Activated naive CD4-positive, alpha-beta T cell treated with anti-CD3 and anti-CD28 coated beads, Interleukin-2, amount 10 ng/mL, durations not matched to agents 7 days and 5 days (primary cell): ENCODE data around the gene LRRC36.

ENCODE experiments used
- CTCF ChIA-PET: fragments of 350-600 bp; sonication (Branson Sonifier 250); formaldehyde crosslinking; loops from one replicate; lab custom pipeline; 2021; ENCODE audit warnings: antibody characterized with exemption; lab: Charles Lee
- DNase-seq: peaks from one replicate; pipeline ENCODE4 v3.0.0-alpha.2; 2020
- H3K27ac Mint-ChIP-seq: one replicate; pipeline ENCODE4 v1.8.0; 2021; ENCODE audit warnings: mild to moderate bottlenecking, moderate library complexity, mixed read lengths
- H3K27me3 Mint-ChIP-seq: one replicate; pipeline ENCODE4 v1.8.0; 2021; ENCODE audit warnings: mild to moderate bottlenecking, mixed read lengths
- H3K36me3 Mint-ChIP-seq: one replicate; pipeline ENCODE4 v1.8.0; 2021; ENCODE audit warnings: mixed read lengths
- H3K4me1 Mint-ChIP-seq: one replicate; pipeline ENCODE4 v1.8.0; 2021; ENCODE audit warnings: mixed read lengths
- H3K4me3 Mint-ChIP-seq: one replicate; pipeline ENCODE4 v1.8.0; 2021; ENCODE audit warnings: mild to moderate bottlenecking, moderate library complexity, mixed read lengths
- H3K9me3 Mint-ChIP-seq: one replicate; pipeline ENCODE4 v1.8.0; 2021; ENCODE audit warnings: mixed read lengths

LRRC36 gene

GRCh38 chr16:67383284-67383683 is 56.7 kb downstream of the LRRC36 start:
- Mint-ChIP-seq H3K4me1 (no peaks in the 10 kb centered on the region), H3K9me3 (no peaks in the 10 kb centered on the region), H3K36me3 (no peaks in the 10 kb centered on the region), H3K4me3 (no peak overlapping the region), H3K27ac (no peak overlapping the region), H3K27me3 (peaks cover 49% of the 10 kb centered on the region)
- CTCF ChIA-PET = no interaction called here
- no peak for DNase-seq

- Mint-ChIP-seq H3K9me3 (no peaks in the 10 kb centered on the region), H3K4me3 (no peak overlapping the region), H3K27ac (no peak overlapping the region), H3K27me3 (peaks cover 66% of the 10 kb centered on the region), H3K36me3 (no peaks in the 10 kb centered on the region), H3K4me1 (no peaks in the 10 kb centered on the region)
- CTCF ChIA-PET = interaction anchor here (0.6 to 1.7 kb wide), 2 partner anchors 8 to 15 kb away, joined by 3 to 6 read pairs; partner anchors contain the start of gene TPPP3
- no peak for DNase-seq
Measured at GRCh38 chr16:67384778-67385510, 58.3 kb downstream of the LRRC36 start.

GRCh38 chr16:67386861-67387455 is 60.3 kb downstream of the LRRC36 start:
- H3K27me3 Mint-ChIP-seq = peaks cover 81% of the 10 kb centered on the region
- CTCF ChIA-PET = interaction anchor here (1.0 to 4.2 kb wide), 2 partner anchors 12 to 187 kb away, joined by 3 to 18 read pairs; no protein-coding TSS in a partner anchor
- H3K9me3 Mint-ChIP-seq = no peaks in the 10 kb centered on the region
- H3K36me3 Mint-ChIP-seq = no peaks in the 10 kb centered on the region
- no peak overlapping the region for H3K4me3 Mint-ChIP-seq
- no peak overlapping the region for H3K27ac Mint-ChIP-seq
- no peak for DNase-seq
- H3K4me1 Mint-ChIP-seq = no peaks in the 10 kb centered on the region

DNA sequence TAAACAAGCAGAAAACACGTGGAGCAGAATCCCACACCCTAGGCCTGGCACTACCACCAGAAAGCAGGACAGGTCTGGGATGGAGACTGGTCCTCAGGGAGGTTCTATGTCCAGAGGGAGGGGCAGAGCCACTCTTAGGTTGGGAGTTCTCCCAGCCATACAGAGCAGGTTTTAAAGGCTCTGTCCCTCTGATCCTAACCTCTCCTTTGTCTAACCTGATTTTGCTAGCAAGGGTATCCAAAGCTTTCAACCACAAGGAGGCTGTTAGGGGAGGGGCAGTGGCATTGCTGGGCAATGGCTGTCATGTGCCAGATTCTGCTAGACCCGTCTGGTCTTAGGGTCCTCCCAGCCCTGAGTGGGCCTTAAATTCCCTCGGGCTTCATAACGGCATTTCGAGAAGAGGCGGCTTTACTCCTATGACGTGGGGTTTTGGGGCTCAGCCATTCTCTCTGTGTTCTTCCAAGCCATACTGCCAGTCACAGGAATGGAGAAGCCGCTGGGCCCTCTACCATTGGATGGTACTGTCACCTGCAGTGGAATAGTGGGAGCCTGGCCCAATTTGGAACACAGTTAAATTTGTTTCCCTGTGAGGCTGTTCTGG is 61.0 kb downstream of the LRRC36 start:
- Mint-ChIP-seq H3K9me3 (no peaks in the 10 kb centered on the region), H3K36me3 (no peaks in the 10 kb centered on the region), H3K27me3 (peaks cover 81% of the 10 kb centered on the region), H3K4me3 (no peak overlapping the region), H3K4me1 (peaks cover 2% of the 10 kb centered on the region), H3K27ac (no peak overlapping the region)
- CTCF ChIA-PET = interaction anchor here (0.6 to 4.2 kb wide), 3 partner anchors 12 to 187 kb away, joined by 3 to 18 read pairs (median 3); no protein-coding TSS in a partner anchor
- DNase-seq = no peak

- H3K4me1 Mint-ChIP-seq = peaks cover 2% of the 10 kb centered on the region
- H3K4me3 Mint-ChIP-seq = no peak overlapping the region
- H3K27me3 Mint-ChIP-seq = peaks cover 86% of the 10 kb centered on the region
- no peak for DNase-seq
- no peak overlapping the region for H3K27ac Mint-ChIP-seq
- no peaks in the 10 kb centered on the region for H3K36me3 Mint-ChIP-seq
- no peaks in the 10 kb centered on the region for H3K9me3 Mint-ChIP-seq
- CTCF ChIA-PET = interaction anchor here (0.6 to 4.2 kb wide), 2 partner anchors 11 to 112 kb away, joined by 3 to 18 read pairs; no protein-coding TSS in a partner anchor
Measured at GRCh38 chr16:67388191-67388590, 61.6 kb downstream of the LRRC36 start.

DNA sequence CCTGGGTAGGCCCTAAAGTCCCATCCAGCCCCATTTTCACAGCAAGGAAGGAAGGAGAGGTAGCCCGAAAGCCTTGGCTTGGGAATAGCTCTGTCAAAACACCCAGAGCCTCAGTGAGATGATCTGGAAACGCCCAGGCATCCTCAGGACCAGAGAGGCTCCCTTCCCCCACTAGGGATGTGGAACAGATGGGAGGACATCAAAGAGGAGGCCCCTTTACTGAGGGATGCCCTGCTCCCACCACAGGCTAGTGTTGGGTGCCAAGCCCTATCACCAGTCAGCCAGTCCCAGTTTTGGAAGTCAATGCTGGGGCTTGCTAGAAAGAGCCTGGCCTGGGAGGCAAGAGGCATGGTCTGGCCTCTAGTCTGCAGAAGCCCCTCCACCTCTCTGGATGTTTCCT is 62.0 kb downstream of the LRRC36 start:
- CTCF ChIA-PET = interaction anchor here (4.2 kb wide), 1 partner anchor 11 kb away, joined by 18 read pairs; no protein-coding TSS in a partner anchor
- H3K27me3 Mint-ChIP-seq = peaks cover 90% of the 10 kb centered on the region

GRCh38 chr16:67389911-67390815 is 63.5 kb downstream of the LRRC36 start:
- Mint-ChIP-seq H3K27ac (no peak overlapping the region), H3K36me3 (no peaks in the 10 kb centered on the region), H3K4me1 (peaks cover 10% of the 10 kb centered on the region), H3K4me3 (no peak overlapping the region), H3K9me3 (no peaks in the 10 kb centered on the region), H3K27me3 (peaks cover 95% of the 10 kb centered on the region)
- DNase-seq = no peak
- CTCF ChIA-PET = interaction anchor here (4.2 kb wide), 1 partner anchor 9 kb away, joined by 18 read pairs; no protein-coding TSS in a partner anchor

More for the DNA sequence above, 62.0 kb downstream of the LRRC36 start:
- Mint-ChIP-seq H3K4me3 (no peak overlapping the region), H3K9me3 (no peaks in the 10 kb centered on the region), H3K4me1 (peaks cover 3% of the 10 kb centered on the region), H3K36me3 (no peaks in the 10 kb centered on the region), H3K27ac (no peak overlapping the region)
- DNase-seq = no peak

GRCh38 chr16:67390816-67391423 is 64.3 kb downstream of the LRRC36 start:
- H3K27me3 Mint-ChIP-seq = peaks cover 95% of the 10 kb centered on the region
- CTCF ChIA-PET = interaction anchor here (0.8 to 4.2 kb wide), 4 partner anchors 8 to 130 kb away, joined by 3 to 18 read pairs (median 4); no protein-coding TSS in a partner anchor

DNA sequence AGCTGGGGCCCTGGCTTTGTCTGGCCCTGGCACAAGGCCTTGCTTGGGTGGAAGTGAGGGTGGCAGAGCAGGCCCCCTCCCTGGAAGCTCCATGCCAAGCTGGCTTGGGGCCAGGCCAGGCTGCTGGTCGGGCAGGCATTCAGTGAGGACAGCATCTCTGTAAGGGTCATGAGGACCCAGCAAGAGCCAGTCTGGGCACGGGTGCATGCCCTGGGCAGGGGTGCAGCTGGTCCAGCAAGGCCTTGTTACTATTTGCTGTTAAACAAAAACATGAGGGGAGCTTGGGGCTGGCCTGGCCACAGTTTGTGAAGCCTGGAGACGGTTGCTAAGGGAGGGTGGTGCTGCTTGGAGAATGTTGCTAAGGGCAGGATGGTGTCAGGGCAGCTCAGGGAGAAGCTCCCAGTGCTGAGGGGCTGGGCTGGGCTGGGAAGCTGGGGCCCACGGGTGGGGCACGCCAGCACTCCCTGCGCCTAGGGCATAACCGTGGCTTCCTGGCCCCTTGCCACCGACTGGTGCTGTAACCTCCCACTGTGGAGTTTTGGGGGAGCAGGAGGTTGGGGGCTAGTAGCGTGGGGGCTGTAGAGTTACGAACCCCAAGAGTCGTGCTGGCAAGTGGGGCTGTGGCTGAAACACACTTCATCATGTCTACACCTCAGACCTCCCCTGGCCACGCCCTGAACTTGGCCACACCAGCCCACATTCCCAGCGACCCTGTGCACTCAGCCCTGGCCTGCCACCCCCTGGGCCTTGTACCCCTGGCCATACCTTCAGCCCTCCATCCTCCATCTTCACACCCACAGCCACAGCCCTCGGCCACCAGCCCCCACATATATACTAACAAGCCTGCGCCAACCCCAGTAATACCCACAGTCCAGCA is 65.0 kb downstream of the LRRC36 start:
- Mint-ChIP-seq H3K9me3 (no peaks in the 10 kb centered on the region), H3K27ac (no peak overlapping the region), H3K4me1 (peaks cover 10% of the 10 kb centered on the region), H3K27me3 (peaks cover 97% of the 10 kb centered on the region), H3K36me3 (no peaks in the 10 kb centered on the region), H3K4me3 (no peak overlapping the region)
- no peak for DNase-seq
- CTCF ChIA-PET = interaction anchor here (0.8 to 4.2 kb wide), 5 partner anchors 8 to 131 kb away, joined by 3 to 18 read pairs (median 4); no protein-coding TSS in a partner anchor

More at GRCh38 chr16:67390816-67391423, 64.3 kb downstream of the LRRC36 start:
- H3K27ac Mint-ChIP-seq = no peak overlapping the region
- H3K9me3 Mint-ChIP-seq = no peaks in the 10 kb centered on the region
- no peak overlapping the region for H3K4me3 Mint-ChIP-seq
- no peak for DNase-seq
- H3K36me3 Mint-ChIP-seq = no peaks in the 10 kb centered on the region
- peaks cover 10% of the 10 kb centered on the region for H3K4me1 Mint-ChIP-seq

DNA sequence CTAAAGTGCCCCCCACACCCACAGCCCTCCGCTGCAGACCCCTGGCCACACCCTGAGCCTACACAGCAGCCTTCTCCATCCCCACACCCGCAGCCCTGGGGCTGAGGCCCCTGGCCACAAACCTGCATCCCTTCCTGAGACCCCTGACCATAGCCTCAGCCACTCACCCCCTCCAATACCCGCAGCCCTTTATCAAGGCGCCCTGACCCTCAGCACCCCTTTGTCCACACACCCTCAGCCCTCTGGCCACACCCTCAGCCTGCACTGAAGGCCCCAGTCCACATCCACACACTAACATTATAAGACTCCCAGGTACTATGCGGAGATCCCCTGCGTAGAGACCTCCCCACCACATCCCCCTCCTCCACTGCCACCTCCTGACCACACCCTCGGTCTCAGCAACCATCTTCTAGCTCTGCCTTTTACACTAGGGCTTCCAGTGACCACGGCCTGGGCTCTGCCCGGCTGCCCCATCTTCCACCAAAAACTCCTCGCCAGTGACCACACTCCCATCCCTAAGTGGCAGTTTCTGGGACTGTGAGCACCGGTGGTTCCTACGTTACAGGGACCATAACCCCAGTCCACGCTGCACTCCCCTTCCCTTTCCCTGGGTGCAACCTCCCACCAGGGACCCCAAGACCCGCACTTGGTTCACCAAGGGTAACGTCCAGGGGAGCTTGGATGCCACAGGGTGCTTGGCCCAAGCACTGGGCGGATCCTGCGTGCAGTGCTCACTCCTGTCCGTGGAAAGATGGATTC is 65.9 kb downstream of the LRRC36 start:
- CTCF ChIA-PET = interaction anchor here (1.1 to 1.8 kb wide), 6 partner anchors 8 to 132 kb away, joined by 3 to 6 read pairs (median 3); no protein-coding TSS in a partner anchor
- Mint-ChIP-seq H3K9me3 (no peaks in the 10 kb centered on the region), H3K4me3 (no peak overlapping the region), H3K27ac (no peak overlapping the region), H3K27me3 (peaks cover 97% of the 10 kb centered on the region), H3K36me3 (no peaks in the 10 kb centered on the region), H3K4me1 (peaks cover 10% of the 10 kb centered on the region)
- DNase-seq = no peak

- peaks cover 91% of the 10 kb centered on the region for H3K27me3 Mint-ChIP-seq
- H3K27ac Mint-ChIP-seq = no peak within 1 kb of the TSS
- DNase-seq = peak; percentile 58
- no peaks in the 10 kb centered on the region for H3K9me3 Mint-ChIP-seq
- peaks cover 10% of the 10 kb centered on the region for H3K4me1 Mint-ChIP-seq
- H3K4me3 Mint-ChIP-seq = no peak within 1 kb of the TSS
- CTCF ChIA-PET = interaction anchor here (1.0 to 1.8 kb wide), 6 partner anchors 9 to 195 kb away, joined by 3 to 6 read pairs (median 3); no protein-coding TSS in a partner anchor
- H3K36me3 Mint-ChIP-seq = no peaks in the 10 kb centered on the region
Measured at GRCh38 chr16:67393111-67393787, 66.6 kb downstream of the LRRC36 start, which contains the start of gene TPPP3. TSS of gene TPPP3 (minus strand) at chr16:67393498. CDS start at chr16:67391111, 2,387 bp downstream.
